Hematopoietic multipotent progenitor cell treated with erythropoietin and hydrocortisone succinate and interleukin-3 and kit ligand, for 6 days (in vitro differentiated cells): ENCODE measurements around the gene RBM4B.

Source experiments
- DNase-seq: peaks from one replicate; pipeline ENCODE4 v3.0.0-alpha.2; 2015

Gene RBM4B

GRCh38 chr11:66686100-66686785, 8.6 kb upstream of the RBM4B start:
- DNase-seq = no peak

- no peak for DNase-seq
Observed at GRCh38 chr11:66685276-66686099, 7.8 kb upstream of the RBM4B start.

- DNase-seq = no peak
Observed at GRCh38 chr11:66684635-66685034, 6.9 kb upstream of the RBM4B start.

GRCh38 chr11:66683877-66684276, 6.2 kb upstream of the RBM4B start:
- DNase-seq = no peak

DNA sequence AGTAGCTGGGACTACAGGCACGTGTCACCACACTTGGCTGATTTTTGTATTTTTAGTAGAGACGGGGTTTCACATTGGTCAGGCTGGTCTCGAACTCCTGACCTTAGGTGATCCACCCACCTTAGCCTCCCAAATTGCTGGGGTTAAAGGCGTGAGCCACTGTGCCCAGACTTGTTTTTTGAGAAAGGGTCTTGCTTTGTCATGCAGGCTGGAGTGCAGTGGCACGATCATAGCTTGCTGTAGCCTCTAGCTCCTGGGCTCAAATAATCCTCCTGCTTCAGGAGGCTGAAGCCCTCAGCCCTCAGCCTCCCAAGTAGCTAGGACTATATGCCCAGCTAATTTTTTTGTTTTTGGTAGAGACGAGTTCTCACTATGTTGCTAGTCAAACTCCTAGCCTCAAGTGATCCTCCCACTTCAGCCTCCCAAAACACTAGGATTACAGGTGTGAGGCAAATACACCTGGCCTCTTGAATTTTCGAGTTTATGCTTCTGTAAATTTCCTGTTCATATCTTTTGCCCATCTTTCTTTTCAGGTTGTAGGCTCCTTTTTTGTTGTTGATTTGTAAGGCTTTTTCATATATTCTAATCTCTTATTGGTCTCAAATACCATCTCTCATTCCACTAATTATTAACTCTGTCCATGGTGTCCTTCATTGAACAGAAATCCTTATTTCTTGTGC, 3.4 kb upstream of the RBM4B start:
- DNase-seq = no peak

GRCh38 chr11:66676931-66677598, 622 bp downstream of the RBM4B start:
- DNase-seq = no peak

DNA sequence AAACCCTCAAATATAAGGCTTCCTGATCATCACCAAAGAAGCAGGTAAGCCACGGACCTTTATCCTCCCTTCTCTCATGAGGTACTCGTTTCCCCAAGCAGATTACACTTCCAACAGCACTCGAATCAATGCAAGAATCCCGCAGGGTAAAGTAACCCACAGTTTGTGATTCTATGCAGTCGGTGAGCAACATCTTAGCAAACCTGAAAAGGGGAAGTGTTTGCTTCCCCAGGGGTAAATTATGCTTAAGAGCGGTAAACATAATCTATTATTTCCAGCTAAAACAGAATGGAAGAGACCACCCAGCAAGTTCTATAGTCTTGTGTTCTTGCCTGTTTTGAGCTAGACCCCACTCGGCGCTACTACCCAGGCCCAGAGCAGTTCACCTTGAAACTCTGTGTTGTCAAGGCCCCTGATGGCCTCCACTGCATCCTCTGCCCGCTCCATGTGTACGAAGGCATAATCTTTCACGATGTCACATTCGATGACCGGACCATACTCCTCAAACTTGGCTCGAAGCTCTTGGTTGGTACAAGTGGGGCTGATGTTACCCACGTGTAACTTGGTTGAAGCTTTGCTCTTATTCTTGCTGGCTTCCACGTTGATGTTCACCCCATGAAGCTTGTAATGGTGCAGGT, 1.3 kb downstream of the RBM4B start:
- peak; percentile 36 for DNase-seq

GRCh38 chr11:66674964-66675602, 2.6 kb downstream of the RBM4B start:
- DNase-seq = no peak

DNA sequence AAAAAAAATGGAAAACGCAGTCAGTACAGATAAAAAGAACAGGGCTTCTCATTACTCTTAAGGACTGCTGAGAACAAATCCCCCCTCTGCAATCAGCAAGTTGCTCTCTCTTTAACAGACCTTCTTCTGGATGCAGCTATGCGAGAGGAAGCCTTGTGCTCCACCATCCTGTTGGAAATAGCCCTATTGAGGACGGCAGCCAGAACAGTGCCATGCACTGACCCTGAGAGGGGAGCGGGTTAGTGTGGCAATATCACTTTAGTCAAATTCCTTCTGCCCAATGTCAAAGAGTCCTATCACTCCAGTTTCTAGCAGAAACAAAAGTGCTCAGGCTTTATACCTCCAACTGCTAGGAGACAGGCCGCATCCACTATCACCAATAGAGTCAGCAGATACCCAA, 6.9 kb downstream of the RBM4B start:
- DNase-seq = no peak

DNA sequence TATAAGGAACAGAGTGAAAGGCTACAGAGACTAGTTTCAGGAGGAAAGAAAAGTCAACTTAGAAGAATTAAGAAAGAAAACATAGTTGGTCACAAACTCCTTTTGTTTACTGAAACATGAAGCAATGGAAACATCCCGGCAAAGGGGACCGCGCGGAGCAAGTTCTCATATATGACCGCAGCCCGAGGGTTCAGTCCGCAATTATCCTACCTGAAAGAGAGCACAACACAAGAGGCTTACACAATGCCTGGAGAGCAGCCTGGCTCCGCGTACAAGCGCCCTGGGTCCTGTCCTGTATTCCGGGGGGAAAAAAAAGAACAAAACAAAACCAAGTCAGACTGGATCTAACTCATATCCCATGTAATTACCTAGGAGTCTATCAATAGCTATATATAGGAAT, 12.3 kb downstream of the RBM4B start:
- no peak for DNase-seq

DNA sequence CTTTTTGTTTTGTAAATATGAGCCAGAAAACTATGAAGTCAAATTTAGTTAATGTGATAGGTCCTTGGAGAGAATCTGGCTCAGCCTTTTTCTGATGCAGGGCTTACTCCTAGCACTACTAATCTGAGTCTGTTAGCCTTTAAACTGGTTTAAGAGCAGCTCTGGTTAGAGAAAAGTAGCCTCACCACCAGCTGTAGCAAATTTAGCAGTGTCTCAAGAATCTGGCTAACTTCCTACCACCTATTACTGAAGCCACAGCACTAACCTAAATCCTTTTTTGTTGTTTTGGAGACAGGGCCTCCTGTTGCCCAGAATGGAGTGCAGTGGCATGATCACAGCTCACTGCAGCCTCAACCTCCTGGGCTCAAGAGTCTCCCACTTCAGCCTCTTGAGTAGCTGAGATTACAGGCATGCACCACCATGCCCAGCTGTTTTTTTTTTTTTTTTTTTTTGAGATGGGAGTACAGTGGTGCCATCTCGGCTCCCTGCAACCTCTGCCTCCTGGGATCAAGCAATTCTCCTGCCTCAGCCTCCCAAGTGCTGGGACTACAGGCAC, 13.9 kb downstream of the RBM4B start:
- DNase-seq = no peak

DNA sequence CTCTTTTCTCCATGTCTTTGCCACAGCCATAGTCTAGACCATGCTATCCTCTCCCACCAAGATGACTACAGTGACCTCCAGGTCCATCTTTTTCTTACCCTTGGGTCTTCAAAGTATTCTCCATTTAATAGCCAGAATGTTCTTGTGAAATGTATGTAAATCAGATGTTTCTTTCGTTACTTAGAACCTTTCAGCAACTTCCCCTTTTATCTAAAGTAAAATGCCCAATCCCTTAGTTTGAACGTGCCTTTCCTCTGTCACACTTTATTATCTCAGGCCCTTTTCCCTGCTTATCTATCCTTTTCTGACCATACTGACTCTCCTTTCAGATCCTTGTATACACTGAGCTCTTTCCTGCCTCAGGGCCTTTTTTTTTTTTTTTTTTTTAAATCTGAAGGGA, 17.9 kb downstream of the RBM4B start:
- peak; percentile 61 for DNase-seq

- no peak for DNase-seq
Observed at GRCh38 chr11:66653123-66653522, 24.6 kb downstream of the RBM4B start.

DNA sequence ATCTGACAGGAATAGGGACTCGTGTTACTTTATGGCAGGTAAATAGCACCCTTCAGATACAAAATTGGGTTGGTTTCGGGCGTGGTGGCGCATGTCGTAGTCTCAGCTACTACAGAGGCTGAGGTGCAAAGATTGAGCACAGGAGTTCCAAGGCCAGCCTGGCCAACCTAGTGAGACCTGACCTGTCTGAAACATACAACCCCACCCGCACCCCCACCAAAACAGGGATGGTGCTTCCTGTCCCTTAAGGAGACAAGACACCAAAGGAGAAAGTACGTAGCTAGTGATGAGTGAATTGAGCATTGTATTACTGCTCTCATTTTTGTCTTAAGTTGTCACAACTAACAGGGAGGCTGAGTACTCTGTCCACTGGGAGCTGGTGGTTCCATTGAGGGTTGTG, 25.0 kb downstream of the RBM4B start:
- no peak for DNase-seq

DNA sequence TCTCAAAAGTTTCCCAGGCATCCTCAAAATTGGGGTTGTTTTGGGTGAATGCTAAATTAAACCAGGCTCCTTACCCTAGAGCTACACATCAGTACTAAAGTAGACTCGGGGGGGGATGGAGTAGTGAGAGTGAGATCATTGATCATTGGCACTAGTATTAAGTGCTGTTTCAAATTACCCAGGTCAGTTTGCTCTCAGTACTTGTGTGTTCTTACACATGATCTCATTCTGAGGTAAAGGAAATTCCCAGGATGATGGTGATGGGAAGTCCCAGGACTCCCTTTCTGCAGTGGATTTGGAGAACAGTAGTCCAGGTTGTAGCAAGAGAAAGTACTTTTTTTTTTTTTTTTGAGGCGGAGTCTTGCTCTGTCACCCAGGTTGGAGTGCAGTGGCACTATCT, 26.7 kb downstream of the RBM4B start:
- no peak for DNase-seq

- no peak for DNase-seq
Observed at GRCh38 chr11:66649903-66650302, 27.8 kb downstream of the RBM4B start.

DNA sequence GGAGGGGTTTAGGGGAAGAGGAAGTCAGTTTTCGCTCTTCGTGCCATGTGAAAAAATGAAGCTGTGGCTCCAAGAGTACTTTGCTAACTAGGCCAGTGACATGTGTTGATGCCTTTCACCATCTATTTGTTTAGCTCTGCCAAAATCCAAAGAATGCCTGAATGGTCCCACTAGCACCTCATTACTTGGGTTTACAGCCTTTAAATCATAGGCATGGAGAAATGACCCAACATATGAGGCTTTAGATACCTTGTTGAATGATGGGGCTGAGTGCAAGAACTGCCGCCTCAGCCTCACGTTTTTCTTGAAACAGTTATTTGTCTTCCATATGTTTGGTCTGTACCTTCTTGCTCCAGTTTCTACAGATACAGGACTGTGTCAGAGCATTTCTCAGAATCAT, 30.9 kb downstream of the RBM4B start:
- no peak for DNase-seq

DNA sequence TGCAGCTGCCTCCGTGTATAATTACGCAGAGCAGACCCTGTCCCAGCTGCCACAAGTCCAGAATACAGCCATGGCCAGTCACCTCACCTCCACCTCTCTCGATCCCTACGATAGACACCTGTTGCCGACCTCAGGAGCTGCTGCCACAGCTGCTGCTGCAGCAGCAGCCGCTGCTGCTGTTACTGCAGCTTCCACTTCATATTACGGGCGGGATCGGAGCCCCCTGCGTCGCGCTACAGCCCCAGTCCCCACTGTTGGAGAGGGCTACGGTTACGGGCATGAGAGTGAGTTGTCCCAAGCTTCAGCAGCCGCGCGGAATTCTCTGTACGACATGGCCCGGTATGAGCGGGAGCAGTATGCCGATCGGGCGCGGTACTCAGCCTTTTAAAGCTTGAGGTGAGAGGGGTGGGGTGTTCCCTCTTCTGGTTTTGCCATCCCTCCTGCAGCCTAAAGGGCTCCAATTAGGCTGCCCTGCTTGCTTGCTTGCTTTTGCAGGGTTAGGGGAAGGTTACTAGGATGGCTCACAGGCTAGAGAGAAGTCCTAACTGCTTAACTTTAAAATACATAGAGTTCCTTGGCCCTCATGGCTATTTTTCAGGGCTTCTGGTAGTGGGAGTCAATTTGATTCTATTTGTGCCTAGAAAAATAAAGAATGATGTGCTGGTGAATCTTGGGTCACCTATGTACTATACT, 33.8 kb downstream of the RBM4B start:
- DNase-seq = no peak

- DNase-seq = no peak
Observed at GRCh38 chr11:66641834-66642233, 35.9 kb downstream of the RBM4B start.

DNA sequence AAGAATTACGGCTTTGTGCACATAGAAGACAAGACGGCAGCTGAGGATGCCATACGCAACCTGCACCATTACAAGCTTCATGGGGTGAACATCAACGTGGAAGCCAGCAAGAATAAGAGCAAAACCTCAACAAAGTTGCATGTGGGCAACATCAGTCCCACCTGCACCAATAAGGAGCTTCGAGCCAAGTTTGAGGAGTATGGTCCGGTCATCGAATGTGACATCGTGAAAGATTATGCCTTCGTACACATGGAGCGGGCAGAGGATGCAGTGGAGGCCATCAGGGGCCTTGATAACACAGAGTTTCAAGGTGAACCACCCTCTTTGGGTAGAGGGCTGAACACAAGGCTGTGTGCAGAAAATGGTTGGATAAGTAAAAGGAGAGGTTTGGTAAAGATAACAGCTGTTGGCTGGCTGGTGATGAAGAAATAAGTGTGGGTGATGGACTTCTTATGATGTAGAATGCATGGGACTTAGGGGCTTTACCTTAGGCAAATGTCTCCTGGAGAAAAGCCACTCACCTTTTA, 37.8 kb downstream of the RBM4B start:
- DNase-seq = peak; percentile 34
